HCT116 (cell line): ENCODE measurements around the gene GCK.

Experiments
- ATF3 ChIP-seq: IDR thresholded peaks from 2 replicates; pipeline ENCODE4 v1.6.1; 2012
- CTCF ChIP-seq, 3 experiments: fragments of 200-600 bp in 1 of 3; sonication (generic) in 1 of 3; IDR thresholded peaks in 2 of 3; conservative IDR thresholded peaks in 1 of 3; 2 replicates each; pipeline ENCODE4 v1.5.1; 2012 to 2017; ENCODE audit warnings: low read depth in 2 of 3, low read length in 2 of 3, antibody characterized with exemption in 1 of 3, borderline replicate concordance in 1 of 3, control low read depth in 1 of 3, mild to moderate bottlenecking in 1 of 3, mixed read lengths in 1 of 3, mixed run types in 1 of 3, moderate library complexity in 1 of 3; ENCODE audit not compliant: insufficient read depth in 1 of 3
- EZH2 ChIP-seq: fragments of 200-600 bp; sonication (generic); IDR thresholded peaks from 2 replicates; pipeline ENCODE4 v1.6.1; 2017; ENCODE audit warnings: antibody characterized with exemption, mixed run types
- EZH2phosphoT487 ChIP-seq: fragments of 200-600 bp; IDR thresholded peaks from 2 replicates; pipeline ENCODE4 v1.6.1; 2018; ENCODE audit warnings: antibody characterized with exemption, borderline replicate concordance
- JUND ChIP-seq: IDR thresholded peaks from 2 replicates; pipeline ENCODE4 v1.6.1; 2012
- MAX ChIP-seq: IDR thresholded peaks from 2 replicates; pipeline ENCODE4 v1.6.1; 2012
- POLR2A ChIP-seq: IDR thresholded peaks from 2 replicates; pipeline ENCODE4 v1.7.0; 2011; ENCODE audit warnings: borderline replicate concordance; ENCODE audit not compliant: insufficient read depth, insufficient read length; ENCODE audit errors: extremely low read depth
- POLR2AphosphoS5 ChIP-seq: IDR thresholded peaks from 2 replicates; pipeline ENCODE4 v1.6.1; 2011; ENCODE audit warnings: mild to moderate bottlenecking, low read depth, low read length, moderate library complexity
- REST ChIP-seq: IDR thresholded peaks from 2 replicates; pipeline ENCODE4 v1.6.1; 2012; ENCODE audit warnings: low read depth
- SIN3A ChIP-seq: IDR thresholded peaks from 2 replicates; pipeline ENCODE4 v1.6.1; 2012; ENCODE audit warnings: low read depth
- SP1 ChIP-seq: IDR thresholded peaks from 2 replicates; pipeline ENCODE4 v1.6.1; 2012; ENCODE audit warnings: low read depth
- YY1 ChIP-seq: IDR thresholded peaks from 2 replicates; pipeline ENCODE4 v1.6.1; 2011; ENCODE audit warnings: low read length, low read depth, moderate library complexity, mild to moderate bottlenecking; ENCODE audit not compliant: insufficient replicate concordance; ENCODE audit errors: extremely low read depth
- ZFX ChIP-seq: fragments of 450-650 bp; IDR thresholded peaks from 2 replicates; pipeline ENCODE4 v1.6.1; 2017
- ZNF274 ChIP-seq: fragments of 200-500 bp; sonication (Bioruptor generic); IDR thresholded peaks from 2 replicates; pipeline ENCODE4 v1.6.1; 2014; ENCODE audit warnings: mild to moderate bottlenecking, low read depth, low read length, inconsistent platforms

GRCh38 chr7:44163591-44163990, 25.6 kb downstream of the GCK start:
- TF ChIP-seq CTCF (IDR thresholded peaks at IDR 0.05 in 2 of 3, conservative IDR thresholded peaks at IDR 0.05 in 1 of 3; ENCODE audit: borderline replicate concordance in 1 of 3, insufficient read depth in 1 of 3, low read depth in 2 of 3, low read length in 2 of 3) (no peak), JUND (no peak), EZH2 (no peak), ATF3 (no peak), REST (no peak), ZNF274 (no peak), POLR2AphosphoS5 (no peak), POLR2A (no peak), EZH2phosphoT487 (no peak), SP1 (no peak), SIN3A (no peak), YY1 (no peak), MAX (no peak), ZFX (no peak)
